ENCODE measurements around the gene TGFBR3. TPM values are rescaled to one million over a fixed set of nuclear protein-coding genes. Genes with fewer than 3 reads are reported as not detected.
"Not testable (repeated sequence)": the region's sequence is repeated elsewhere in the genome, so short reads cannot be mapped to it uniquely, and the experiment has no call there.

Gene TGFBR3
- polyA plus RNA-seq, 4 donors: 0.45 to 20.0 (median 5.1) TPM

GRCh38 chr1:91670781-91671180 lies 215.2 kb downstream of the TGFBR3 start:
- FAIRE-seq (no peak), DNase-seq (no peak)
- H3K27me3 ChIP-seq (ENCODE audit: control insufficient read depth in 3 of 3, insufficient read depth in 3 of 3, low read length in 3 of 3): no peaks in the 10 kb centered on the region
- no peaks in the 10 kb centered on the region for H3K36me3 ChIP-seq (ENCODE audit: control insufficient read depth in 3 of 3, insufficient read depth in 2 of 3, low read depth in 1 of 3, low read length in 3 of 3)
- no peaks in the 10 kb centered on the region for H3K4me1 ChIP-seq (ENCODE audit: control insufficient read depth in 3 of 3, insufficient read depth in 2 of 3, low read depth in 1 of 3, low read length in 2 of 3)
- no peaks in the 10 kb centered on the region for H3K9me3 ChIP-seq (ENCODE audit: control insufficient read depth in 2 of 2, insufficient read depth in 1 of 2, low read depth in 1 of 2, low read length in 1 of 2)
- H3K4me3 ChIP-seq (ENCODE audit: low read depth in 1 of 3, low read length in 3 of 3): no peak overlapping the region
- 87 to 90% (median 89%) methylated on average over 4 of the region's 4 CpGs for WGBS, 3 donors
- no peak overlapping the region for H3K27ac ChIP-seq (ENCODE audit: low read depth in 1 of 3, low read length in 2 of 3)

DNA sequence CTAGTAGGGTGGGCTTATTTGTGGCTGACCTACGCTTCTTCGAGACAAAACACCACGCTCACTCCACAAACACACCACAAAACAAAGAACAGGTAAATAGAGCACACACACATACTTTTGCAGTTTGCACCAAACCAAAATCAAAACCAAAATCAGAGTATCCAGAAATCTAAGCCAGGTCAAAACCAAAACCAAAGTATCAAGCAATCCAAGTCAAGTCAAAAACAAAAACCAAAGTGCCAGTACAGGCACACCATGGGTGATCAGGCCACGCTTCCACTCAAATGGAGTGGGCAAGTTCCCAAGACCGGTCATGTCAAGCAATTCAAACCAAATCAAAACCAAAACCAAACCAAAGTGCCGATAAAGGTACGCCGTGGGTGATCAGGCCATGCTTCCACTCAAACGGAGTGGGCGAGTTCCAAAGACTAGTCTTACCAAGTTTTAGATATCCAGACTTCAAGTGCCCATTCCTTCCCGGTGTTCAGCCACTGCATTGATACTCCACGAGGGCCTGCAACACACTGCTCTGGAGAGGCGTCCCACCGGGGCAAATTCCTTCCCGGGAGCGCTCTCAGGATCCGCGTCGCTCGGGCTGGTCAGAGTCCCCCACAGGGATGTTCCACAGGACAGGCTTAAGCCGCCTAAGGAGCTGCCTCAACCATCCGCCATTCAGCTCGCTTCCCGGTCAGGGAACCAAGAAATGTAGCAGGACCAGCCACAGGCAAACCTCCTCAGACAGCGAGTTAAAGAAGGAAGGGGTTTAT lies 216.2 kb downstream of the TGFBR3 start:
- Histone ChIP-seq H3K36me3 (ENCODE audit: control insufficient read depth in 3 of 3, insufficient read depth in 2 of 3, low read depth in 1 of 3, low read length in 3 of 3) (no peaks in the 10 kb centered on the region), H3K4me1 (ENCODE audit: control insufficient read depth in 3 of 3, insufficient read depth in 2 of 3, low read depth in 1 of 3, low read length in 2 of 3) (no peaks in the 10 kb centered on the region), H3K27me3 (ENCODE audit: control insufficient read depth in 3 of 3, insufficient read depth in 3 of 3, low read length in 3 of 3) (no peaks in the 10 kb centered on the region), H3K4me3 (ENCODE audit: low read depth in 1 of 3, low read length in 3 of 3) (no peak overlapping the region), H3K27ac (ENCODE audit: low read depth in 1 of 3, low read length in 2 of 3) (no peak overlapping the region), H3K9me3 (ENCODE audit: control insufficient read depth in 2 of 2, insufficient read depth in 1 of 2, low read depth in 1 of 2, low read length in 1 of 2) (no peaks in the 10 kb centered on the region)
- FAIRE-seq (no peak), DNase-seq (no peak)
- whole genome bisulfite sequencing, 3 donors: 95% methylated on average over 25 of the region's 25 CpGs

- FAIRE-seq; H3K4me1 ChIP-seq (ENCODE audit: control insufficient read depth in 3 of 3, insufficient read depth in 2 of 3, low read depth in 1 of 3, low read length in 2 of 3): not testable (repeated sequence)
Measured at GRCh38 chr1:91666651-91667050, 219.3 kb downstream of the TGFBR3 start.

DNA sequence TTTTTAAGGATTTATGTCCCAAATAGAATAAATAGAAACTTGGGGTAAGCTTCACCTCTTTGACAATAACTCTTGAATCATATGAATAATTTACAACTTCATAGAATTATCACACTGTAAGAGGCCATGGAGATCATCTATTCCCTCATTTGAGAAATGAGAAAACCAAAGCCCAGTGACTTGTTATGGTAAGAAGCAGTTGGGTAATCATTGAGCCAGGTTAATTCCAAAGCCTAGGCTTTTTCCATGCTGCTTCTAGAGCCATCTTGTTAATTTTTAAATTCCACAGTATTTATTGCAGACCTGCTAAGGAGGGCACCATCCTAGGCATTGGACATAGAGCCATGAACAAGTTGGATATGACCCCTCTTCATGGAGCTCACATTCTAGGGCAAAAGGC lies 224.8 kb downstream of the TGFBR3 start:
- H3K4me1 ChIP-seq (ENCODE audit: control insufficient read depth in 3 of 3, insufficient read depth in 2 of 3, low read depth in 1 of 3, low read length in 2 of 3): no peaks in the 10 kb centered on the region
- H3K9me3 ChIP-seq (ENCODE audit: control insufficient read depth in 2 of 2, insufficient read depth in 1 of 2, low read depth in 1 of 2, low read length in 1 of 2): peaks cover 0 to 4% of the 10 kb centered on the region in 2 donors
- no peaks in the 10 kb centered on the region for H3K36me3 ChIP-seq (ENCODE audit: control insufficient read depth in 3 of 3, insufficient read depth in 2 of 3, low read depth in 1 of 3, low read length in 3 of 3)
- no peak overlapping the region for H3K4me3 ChIP-seq (ENCODE audit: low read depth in 1 of 3, low read length in 3 of 3)
- no peaks in the 10 kb centered on the region for H3K27me3 ChIP-seq (ENCODE audit: control insufficient read depth in 3 of 3, insufficient read depth in 3 of 3, low read length in 3 of 3)
- DNase-seq: no peak
- no peak overlapping the region for H3K27ac ChIP-seq (ENCODE audit: low read depth in 1 of 3, low read length in 2 of 3)
- FAIRE-seq: no peak

More at GRCh38 chr1:91666651-91667050, 219.3 kb downstream of the TGFBR3 start:
- not testable (repeated sequence) for H3K9me3 ChIP-seq (ENCODE audit: control insufficient read depth in 2 of 2, insufficient read depth in 1 of 2, low read depth in 1 of 2, low read length in 1 of 2); H3K36me3 ChIP-seq (ENCODE audit: control insufficient read depth in 3 of 3, insufficient read depth in 2 of 3, low read depth in 1 of 3, low read length in 3 of 3); H3K27ac ChIP-seq (ENCODE audit: low read depth in 1 of 3, low read length in 2 of 3); H3K4me3 ChIP-seq (ENCODE audit: low read depth in 1 of 3, low read length in 3 of 3); H3K27me3 ChIP-seq (ENCODE audit: control insufficient read depth in 3 of 3, insufficient read depth in 3 of 3, low read length in 3 of 3); DNase-seq
- 56 to 63% (median 61%) methylated on average over 5 of the region's 5 CpGs for WGBS, 3 donors

- H3K9me3 ChIP-seq (ENCODE audit: control insufficient read depth in 2 of 2, insufficient read depth in 1 of 2, low read depth in 1 of 2, low read length in 1 of 2): peaks cover 0 to 8% of the 10 kb centered on the region in 2 donors
- H3K27me3 ChIP-seq (ENCODE audit: control insufficient read depth in 3 of 3, insufficient read depth in 3 of 3, low read length in 3 of 3): no peaks in the 10 kb centered on the region
- FAIRE-seq: no peak
- H3K36me3 ChIP-seq (ENCODE audit: control insufficient read depth in 3 of 3, insufficient read depth in 2 of 3, low read depth in 1 of 3, low read length in 3 of 3): no peaks in the 10 kb centered on the region
- no peak overlapping the region for H3K27ac ChIP-seq (ENCODE audit: low read depth in 1 of 3, low read length in 2 of 3)
- no peaks in the 10 kb centered on the region for H3K4me1 ChIP-seq (ENCODE audit: control insufficient read depth in 3 of 3, insufficient read depth in 2 of 3, low read depth in 1 of 3, low read length in 2 of 3)
- DNase-seq: no peak
- H3K4me3 ChIP-seq (ENCODE audit: low read depth in 1 of 3, low read length in 3 of 3): no peak overlapping the region
Measured at GRCh38 chr1:91660708-91661107, 225.2 kb downstream of the TGFBR3 start.

GRCh38 chr1:91655912-91656449 lies 230.0 kb downstream of the TGFBR3 start:
- FAIRE-seq: no peak
- 65 to 74% (median 71%) methylated on average over 5 of the region's 5 CpGs for WGBS, 3 donors
- peaks cover 0 to 8% of the 10 kb centered on the region in 2 donors for H3K9me3 ChIP-seq (ENCODE audit: control insufficient read depth in 2 of 2, insufficient read depth in 1 of 2, low read depth in 1 of 2, low read length in 1 of 2)

GRCh38 chr1:91653183-91653582 lies 232.8 kb downstream of the TGFBR3 start:
- FAIRE-seq (no peak), DNase-seq (no peak)
- H3K27me3 ChIP-seq (ENCODE audit: control insufficient read depth in 3 of 3, insufficient read depth in 3 of 3, low read length in 3 of 3): no peaks in the 10 kb centered on the region
- peaks cover 0 to 4% (median 0%) of the 10 kb centered on the region in 3 donors for H3K4me1 ChIP-seq (ENCODE audit: control insufficient read depth in 3 of 3, insufficient read depth in 2 of 3, low read depth in 1 of 3, low read length in 2 of 3)
- H3K4me3 ChIP-seq (ENCODE audit: low read depth in 1 of 3, low read length in 3 of 3): no peak overlapping the region
- H3K36me3 ChIP-seq (ENCODE audit: control insufficient read depth in 3 of 3, insufficient read depth in 2 of 3, low read depth in 1 of 3, low read length in 3 of 3): no peaks in the 10 kb centered on the region
- no peak overlapping the region for H3K27ac ChIP-seq (ENCODE audit: low read depth in 1 of 3, low read length in 2 of 3)
- 82 to 97% (median 90%) methylated on average over 1 of the region's 1 CpG for WGBS, 3 donors
- H3K9me3 ChIP-seq (ENCODE audit: control insufficient read depth in 2 of 2, insufficient read depth in 1 of 2, low read depth in 1 of 2, low read length in 1 of 2): peaks cover 0 to 6% of the 10 kb centered on the region in 2 donors

More at GRCh38 chr1:91655912-91656449, 230.0 kb downstream of the TGFBR3 start:
- Histone ChIP-seq H3K27me3 (ENCODE audit: control insufficient read depth in 3 of 3, insufficient read depth in 3 of 3, low read length in 3 of 3) (no peaks in the 10 kb centered on the region), H3K4me1 (ENCODE audit: control insufficient read depth in 3 of 3, insufficient read depth in 2 of 3, low read depth in 1 of 3, low read length in 2 of 3) (no peaks in the 10 kb centered on the region), H3K36me3 (ENCODE audit: control insufficient read depth in 3 of 3, insufficient read depth in 2 of 3, low read depth in 1 of 3, low read length in 3 of 3) (no peaks in the 10 kb centered on the region), H3K27ac (ENCODE audit: low read depth in 1 of 3, low read length in 2 of 3) (no peak overlapping the region), H3K4me3 (ENCODE audit: low read depth in 1 of 3, low read length in 3 of 3) (no peak overlapping the region)
- DNase-seq: no peak

- peaks cover 0 to 4% (median 0%) of the 10 kb centered on the region in 3 donors for H3K4me1 ChIP-seq (ENCODE audit: control insufficient read depth in 3 of 3, insufficient read depth in 2 of 3, low read depth in 1 of 3, low read length in 2 of 3)
- peaks cover 0 to 6% of the 10 kb centered on the region in 2 donors for H3K9me3 ChIP-seq (ENCODE audit: control insufficient read depth in 2 of 2, insufficient read depth in 1 of 2, low read depth in 1 of 2, low read length in 1 of 2)
- no peak overlapping the region for H3K4me3 ChIP-seq (ENCODE audit: low read depth in 1 of 3, low read length in 3 of 3)
- 61 to 79% (median 66%) methylated on average over 5 of the region's 5 CpGs for WGBS, 3 donors
- H3K27ac ChIP-seq (ENCODE audit: low read depth in 1 of 3, low read length in 2 of 3): peak overlapping the region in 1 of 3 donors; percentile 67
- DNase-seq (no peak), FAIRE-seq (no peak)
- H3K27me3 ChIP-seq (ENCODE audit: control insufficient read depth in 3 of 3, insufficient read depth in 3 of 3, low read length in 3 of 3): no peaks in the 10 kb centered on the region
- H3K36me3 ChIP-seq (ENCODE audit: control insufficient read depth in 3 of 3, insufficient read depth in 2 of 3, low read depth in 1 of 3, low read length in 3 of 3): no peaks in the 10 kb centered on the region
Measured at GRCh38 chr1:91651661-91652071, 234.3 kb downstream of the TGFBR3 start.

All from small intestine (tissue), 7 donors.